Measurements from ENCODE around the gene A4GALT.
"Not testable (repeated sequence)": the region's sequence is repeated elsewhere in the genome, so short reads cannot be mapped to it uniquely, and the experiment has no call there.

Gene A4GALT

DNA sequence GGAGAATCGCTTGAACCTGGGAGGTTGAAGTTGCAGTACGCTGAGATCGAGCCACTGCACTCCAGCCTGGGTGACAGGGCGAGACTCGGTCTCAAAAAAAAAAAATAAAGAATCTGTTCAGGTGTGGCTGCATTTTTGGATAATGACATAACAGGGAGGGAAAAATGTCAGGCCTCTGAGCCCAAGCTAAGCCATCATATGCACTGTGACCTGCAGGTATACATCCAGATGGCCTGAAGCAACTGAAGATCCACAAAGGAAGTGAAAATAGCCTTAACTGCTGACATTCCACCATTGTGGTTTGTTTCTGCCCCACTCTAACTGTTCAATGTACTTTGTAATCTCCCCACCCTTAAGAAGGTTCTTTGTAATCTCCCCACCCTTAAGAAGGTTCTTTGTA, 19.6 kb upstream of the A4GALT start:
- DNase-seq: not testable (repeated sequence)

DNA sequence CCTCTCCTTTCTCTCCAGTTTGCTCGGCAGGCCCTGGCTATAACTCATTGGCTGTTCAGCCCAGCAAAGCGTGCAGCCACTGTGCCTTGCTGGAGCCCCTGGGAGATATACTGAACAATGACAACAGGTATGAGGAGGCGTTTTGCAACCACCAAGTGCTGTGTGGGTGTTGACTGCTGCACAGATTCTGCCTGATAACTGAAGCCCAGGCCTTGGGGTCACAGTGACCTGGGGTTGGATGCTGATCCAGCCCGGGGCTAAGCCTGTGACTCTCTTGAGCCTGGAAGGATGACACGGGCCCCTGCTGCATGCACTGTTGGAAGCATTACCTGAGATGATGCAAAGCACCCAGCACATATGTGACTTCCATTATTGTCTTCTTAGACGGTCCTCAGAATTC, 13.7 kb upstream of the A4GALT start:
- no peak for DNase-seq

DNA sequence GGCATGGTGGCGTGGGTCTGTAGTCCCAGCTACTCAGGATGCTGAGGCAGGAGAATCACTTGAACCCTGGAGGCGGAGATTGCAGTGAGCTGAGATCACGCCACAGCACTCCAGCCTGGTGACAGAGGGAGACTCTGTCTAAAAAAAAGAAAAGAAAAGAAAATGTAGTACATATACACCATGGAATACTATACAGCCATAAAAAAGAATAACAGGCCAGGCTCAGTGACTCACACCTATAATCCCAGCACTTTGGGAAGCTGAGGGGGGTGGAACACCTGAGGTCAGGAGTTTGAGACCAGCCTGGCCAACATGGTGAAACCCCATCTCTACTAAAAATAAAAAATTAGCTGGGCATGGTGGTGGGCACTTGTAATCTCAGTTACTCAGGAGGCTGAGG, 12.7 kb upstream of the A4GALT start:
- DNase-seq: not testable (repeated sequence)

DNA sequence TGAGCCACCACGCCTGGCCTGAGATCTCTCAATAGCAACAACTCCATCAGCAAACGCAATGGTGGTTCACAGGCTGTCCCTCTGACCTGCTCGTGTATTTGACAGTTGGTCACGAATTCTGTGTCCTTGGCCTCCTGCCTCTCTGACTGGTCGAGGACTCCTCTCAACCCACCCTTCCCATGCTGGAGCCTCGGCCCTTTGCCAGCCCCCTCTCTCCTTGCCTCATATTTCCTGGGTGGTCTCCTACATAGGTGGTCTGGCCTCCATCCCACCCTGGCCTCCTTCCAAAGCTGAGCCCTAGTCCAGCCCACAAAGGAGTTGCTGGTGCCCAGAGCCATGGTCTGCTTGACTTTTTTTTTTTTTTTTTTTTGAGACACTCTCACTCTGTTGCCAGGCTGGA, 11.4 kb upstream of the A4GALT start:
- DNase-seq: no peak

DNA sequence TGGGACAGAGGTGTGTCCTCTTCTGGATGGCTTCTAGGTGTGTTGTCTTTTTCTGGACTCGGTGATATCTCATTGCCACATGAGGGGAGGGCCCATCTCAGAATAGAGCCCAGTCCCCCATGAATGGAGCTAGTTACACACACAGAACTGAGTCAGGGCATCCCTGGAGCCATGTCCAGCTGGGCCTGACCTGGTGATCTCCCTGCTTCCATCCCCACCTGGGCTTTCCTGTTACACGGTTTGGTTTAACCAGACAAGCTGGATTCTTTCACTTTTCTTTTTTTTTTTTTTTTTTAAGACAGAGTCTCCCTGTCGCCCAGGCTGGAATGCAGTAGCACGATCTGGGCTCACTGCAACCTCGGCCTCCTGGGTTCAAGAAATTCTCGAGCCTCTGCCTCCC, 6.1 kb upstream of the A4GALT start:
- DNase-seq: no peak

DNA sequence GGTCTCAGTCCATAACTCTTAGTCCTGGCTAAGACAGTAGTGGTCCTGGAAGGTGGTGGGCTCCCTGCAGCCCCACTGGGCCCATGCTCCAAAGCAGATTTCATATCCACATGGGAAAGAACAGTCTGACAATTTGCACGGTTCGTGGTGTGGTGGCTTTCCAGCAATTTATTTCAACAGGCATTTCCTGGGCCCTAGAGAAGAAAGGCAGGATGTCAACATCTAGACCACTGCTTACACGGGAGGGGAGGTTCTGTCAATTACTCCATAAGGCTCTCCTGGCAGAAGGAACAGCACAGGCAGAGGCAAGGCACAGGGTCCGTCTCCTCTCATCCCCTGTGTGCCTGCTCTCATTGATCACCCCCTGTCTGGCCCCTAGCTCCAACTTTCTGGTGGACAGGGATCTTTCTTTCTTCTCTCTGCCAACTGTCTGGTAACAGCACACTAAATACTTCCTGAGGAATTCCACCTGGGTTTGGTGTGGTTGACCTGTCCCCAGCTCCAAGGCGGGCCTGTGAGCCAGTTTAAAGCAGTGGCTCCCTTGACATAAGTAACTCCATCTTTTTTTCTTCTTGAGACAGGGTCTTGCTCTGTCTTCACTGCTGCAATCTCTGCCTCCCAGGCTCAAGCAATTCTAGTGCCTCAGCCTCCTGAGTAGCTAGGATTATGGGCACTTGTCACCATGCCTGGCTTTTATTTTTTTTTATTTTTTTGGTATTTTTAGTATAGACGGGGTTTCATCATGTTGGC, 5.1 kb upstream of the A4GALT start:
- no peak for DNase-seq

DNA sequence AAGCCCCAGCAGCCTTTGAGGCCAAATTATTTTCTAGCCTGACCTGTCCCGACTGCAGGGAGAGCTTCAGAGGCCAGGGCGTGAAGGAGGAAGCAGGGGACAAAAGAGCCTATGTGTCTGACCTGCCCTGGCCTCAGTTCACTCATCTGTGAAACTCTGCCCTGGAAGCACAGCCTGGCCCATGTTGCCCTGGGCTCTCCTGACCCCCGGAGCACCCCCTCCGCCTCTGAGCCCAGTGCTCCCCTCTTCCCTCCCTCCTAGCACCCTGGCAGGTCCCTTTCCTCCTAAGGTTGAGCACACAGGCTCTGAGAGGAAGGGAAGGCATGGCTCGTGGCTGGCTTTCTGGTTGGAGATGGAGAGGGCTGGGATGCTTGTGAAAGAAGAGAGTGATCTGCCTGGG, 3.4 kb upstream of the A4GALT start:
- no peak for DNase-seq

DNA sequence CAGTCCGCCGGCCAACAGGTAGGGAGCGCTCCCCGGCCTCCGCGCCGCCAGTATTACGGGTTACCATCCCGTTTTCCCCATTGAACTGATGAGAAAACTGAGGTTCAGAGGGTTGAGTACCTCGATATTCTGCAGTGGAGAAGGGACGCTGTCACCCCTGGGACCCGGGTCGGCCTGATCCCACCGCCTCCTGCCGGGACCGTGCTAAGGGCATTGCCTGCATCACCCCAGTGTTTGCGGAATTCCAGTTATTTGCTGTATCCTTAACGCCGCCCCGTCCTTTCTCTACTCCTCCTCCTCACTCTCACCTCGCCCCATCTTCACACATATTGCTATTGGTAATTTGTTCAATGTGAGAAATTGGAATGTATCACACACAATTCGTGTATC, 370 bp upstream of the A4GALT start:
- no peak for DNase-seq

DNA sequence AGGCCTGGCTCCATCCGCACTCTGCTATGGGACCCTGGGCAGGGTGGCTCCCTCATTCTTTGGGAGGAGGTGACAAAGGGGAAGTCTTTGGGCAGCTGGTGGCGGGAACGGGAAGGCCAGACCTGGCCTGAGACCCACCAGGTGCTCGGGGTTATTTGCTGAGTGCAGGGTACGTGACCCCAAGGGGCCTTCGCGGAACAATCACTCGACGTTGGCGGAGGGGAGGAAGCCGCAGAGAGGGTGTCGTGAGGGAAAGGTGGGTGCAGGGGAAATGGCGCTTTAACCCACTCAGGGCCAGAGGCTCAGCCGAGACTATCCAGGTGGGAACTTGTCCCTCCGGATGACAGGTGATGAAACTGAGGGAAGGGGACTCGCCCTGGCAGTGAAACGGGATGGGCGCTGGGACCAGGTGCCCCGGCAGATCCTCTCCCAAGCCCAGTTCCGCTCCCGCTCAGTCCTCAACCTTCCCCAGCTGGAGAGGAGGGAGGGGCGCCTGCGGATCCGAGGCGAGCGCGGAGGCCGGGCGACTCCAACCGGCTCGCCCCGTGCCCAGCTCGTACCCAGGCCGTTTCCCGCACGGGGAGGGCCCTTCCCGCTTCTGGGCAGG, 911 bp downstream of the A4GALT start:
- no peak for DNase-seq

DNA sequence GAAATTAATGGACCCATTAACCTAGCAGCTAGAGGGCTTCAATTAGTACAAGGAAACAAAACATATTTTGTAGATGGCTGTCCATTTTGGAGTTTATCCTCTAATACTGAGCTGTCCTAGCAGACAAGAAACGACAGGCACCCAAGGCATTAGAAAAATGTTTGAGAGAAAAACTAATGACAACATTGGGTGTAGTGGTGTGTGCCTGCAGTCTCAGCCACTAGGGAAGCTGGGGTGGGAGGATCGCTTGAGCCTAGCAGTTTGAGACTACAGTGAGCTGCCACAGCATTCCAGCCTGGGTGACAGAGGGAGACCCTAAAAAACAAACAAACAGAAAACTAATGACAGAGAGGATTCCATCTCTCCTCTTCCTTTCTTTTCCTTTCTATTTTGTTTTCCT, 1.5 kb downstream of the A4GALT start:
- DNase-seq: no peak

DNA sequence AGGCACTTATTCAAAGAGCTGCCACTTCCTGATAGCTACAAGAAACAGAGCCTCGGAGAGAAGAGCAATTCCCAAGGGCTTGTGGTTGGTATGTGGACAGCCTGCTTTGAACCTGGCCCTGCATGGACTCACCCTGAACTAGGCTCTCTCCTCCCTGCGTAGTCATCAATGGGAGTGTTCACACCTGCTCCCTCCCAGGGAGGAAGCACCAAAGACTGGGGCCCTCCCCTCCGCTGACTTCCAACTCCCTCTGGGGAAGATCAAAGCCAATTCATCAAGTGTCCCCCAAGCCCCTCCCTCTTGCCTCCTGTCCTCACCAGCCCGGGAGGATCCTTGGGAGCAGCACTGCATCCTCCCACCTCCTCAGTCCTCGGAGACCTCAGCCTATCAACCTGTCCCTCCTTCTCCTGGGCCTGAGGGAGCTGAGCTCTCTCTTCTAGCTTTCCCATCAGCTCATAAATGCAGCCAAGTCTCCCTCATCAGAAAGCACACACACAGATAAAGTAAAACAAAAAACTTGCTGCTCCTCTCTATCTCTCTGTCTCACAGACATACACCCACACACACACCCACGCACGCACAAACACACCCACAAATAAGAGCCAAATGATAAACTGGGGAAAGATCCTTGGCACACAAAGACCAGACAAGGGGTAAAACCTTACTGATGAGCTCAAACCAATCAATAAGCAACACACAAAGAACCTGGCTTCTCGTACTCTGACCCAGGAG, 3.3 kb downstream of the A4GALT start:
- DNase-seq: no peak

DNA sequence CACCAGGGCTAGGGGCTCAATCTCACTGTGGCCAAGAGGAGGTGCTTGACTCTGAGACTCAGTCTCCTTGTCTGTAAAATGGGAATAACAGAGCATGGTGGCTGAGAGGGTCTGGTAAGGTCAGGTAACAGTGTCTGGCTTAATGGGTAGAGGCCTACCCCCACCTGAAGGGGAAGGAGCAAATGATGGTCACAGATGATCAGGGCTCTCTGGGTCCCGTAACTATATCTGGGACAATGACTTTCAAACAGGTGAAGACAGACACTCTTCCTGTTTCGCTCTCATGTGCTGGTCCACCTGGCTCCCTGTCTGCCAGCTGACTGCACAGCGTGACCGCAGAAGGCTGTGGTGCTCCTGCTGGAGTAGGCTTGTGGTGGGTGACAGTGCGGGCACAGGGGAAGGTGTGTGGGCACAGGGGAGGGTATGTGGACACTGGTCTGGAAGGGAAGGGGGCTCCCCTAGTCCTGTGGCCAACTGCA, 4.0 kb downstream of the A4GALT start:
- no peak for DNase-seq

DNA sequence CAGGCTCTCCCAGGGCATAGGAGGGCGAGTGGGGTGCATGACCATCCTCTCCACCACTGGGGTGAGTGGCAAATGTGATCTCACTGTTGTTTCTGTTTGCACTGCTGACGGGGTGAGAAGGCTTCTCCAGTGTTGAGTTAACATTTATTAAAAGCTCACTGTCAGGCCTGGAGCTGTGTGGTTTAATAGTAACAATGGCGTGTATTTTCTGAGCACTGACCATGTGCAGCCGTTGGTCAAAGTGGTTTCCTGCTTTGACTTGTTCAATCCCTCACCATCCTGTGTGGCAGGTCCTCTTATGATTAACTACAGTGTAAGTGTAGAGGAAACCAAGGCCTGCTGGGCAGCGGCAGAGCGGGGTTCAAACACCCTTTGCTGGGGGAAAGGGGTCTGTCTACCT, 4.4 kb downstream of the A4GALT start:
- DNase-seq: no peak

DNA sequence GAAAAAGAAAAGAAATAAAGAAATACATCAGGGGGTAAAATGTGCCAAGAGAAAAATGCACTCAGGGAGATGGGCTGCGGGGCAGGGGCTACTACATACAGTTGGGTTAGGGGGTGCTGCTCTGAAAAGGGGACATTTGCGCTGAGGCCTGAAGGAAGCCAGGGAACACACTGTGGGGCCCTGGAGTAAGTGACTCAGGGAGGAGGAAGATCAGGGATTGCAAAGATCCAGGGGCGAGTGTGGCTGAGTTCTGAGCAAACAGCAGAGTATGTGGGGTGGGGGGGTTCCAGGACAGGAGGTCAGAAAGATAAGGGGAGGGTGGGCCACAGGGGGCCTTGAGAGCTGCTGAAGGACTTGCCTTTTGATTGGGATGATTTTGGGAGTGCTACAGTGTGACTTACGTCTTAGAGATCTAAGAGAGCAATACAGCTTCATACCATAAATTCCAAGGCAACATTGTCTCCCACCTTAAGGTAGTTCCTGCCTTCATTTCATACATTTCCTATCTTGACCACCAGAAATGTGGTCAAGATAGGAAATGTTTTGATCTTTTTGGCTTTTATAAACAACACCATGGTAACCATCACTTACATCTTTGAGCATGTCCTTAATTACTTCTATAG, 5.8 kb downstream of the A4GALT start:
- DNase-seq: no peak

DNA sequence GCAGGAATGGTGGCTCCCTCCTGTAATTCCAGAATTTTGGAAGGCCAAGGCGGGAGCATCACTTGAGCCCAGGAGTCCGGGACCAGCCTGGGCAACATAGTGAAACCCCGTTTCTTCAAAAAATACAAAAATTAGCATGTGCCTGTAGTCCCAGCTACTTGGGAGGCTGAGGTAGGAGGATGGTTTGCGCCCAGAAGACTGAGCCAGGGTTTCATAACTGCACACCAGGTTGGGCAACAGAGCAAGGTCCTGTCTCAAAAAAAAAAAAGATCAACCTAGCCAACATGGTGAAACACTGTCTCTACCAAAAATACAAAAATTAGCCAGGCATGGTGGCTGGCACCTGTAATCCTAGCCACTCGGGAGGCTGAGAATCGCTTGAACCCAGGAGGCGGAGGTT, 6.4 kb downstream of the A4GALT start:
- DNase-seq: no peak

DNA sequence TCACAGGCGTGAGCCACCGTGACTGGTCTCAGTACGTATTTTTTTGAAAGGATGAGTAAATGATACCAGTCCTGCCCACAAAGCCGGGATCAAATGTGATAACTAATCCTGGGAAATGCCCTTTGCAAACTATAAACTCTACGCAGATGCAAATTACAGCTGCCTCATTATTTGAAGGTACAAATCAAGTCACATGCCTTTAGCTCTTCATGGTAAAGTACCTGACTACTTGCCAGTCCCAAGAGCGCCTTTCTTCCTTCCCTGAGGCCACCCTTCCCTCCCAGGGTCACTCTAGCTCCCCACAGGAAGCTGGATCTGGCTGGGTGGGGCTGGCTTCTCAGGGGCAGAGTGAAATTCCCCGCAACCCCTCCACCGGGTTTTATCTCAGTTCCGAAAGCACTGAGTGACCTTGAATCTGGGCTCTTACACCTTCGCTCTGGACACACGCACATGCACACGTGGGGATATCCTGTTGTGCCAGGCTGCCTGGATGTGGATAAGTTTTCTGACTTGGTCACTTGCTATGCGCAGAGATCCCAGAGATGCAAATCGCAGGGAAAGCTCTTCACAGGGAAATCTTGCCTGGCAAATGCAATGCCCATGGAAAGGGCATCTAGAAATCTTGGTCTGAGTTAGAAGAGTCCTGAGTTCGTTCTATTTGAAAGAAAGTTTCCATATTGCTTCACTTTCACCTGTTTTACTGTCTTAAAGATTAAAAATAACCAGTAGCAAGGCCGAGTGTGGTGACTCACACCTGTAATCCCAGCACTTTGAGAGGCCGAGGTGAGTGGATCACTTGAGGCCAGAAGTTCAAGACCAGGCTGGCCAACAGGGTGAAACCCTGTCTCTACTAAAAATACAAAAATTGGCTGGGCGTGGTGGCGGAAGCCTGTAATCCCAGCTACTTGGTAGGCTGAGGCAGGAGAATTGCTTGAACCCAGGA, 8.5 kb downstream of the A4GALT start:
- no peak for DNase-seq

DNA sequence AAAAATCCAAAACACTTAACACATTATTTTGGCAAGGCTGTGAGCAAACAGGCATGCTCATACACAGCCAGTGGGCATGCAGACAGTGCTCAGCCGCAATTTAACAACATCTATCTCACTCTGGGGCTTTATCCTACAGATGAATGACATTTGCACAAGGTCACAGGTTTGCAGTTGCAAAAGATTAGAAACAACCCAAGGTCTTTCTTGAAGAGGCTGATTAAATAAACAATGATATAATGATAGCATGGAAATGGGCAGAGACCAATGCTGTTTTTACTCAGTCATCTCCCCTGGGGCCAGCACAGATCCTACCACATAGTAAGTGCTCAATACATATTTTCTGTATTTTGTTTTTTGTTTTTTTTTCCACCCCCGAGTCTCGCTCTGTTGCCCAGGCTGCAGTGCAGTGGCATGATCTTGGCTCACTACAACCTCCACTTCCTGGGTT, 9.4 kb downstream of the A4GALT start:
- no peak for DNase-seq

DNA sequence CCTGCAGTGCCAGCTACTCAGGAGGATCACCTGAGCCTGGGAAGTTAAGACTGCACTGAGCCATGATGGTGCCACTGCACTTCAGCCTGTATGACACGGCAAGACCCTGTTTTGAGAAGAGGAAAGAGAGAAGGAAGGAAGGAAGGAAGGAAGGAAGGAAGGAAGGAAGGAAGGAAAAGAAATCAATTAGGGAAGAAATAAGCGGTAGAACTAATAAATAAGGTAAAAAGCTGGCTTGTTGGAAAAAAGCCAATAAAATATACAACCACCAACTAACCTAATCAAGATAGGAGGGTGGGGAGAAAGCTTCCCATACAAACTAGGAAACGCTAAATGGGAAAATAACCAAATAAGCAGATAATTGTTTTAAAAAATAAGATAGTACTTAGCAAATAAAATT, 12.3 kb downstream of the A4GALT start:
- no peak for DNase-seq

DNA sequence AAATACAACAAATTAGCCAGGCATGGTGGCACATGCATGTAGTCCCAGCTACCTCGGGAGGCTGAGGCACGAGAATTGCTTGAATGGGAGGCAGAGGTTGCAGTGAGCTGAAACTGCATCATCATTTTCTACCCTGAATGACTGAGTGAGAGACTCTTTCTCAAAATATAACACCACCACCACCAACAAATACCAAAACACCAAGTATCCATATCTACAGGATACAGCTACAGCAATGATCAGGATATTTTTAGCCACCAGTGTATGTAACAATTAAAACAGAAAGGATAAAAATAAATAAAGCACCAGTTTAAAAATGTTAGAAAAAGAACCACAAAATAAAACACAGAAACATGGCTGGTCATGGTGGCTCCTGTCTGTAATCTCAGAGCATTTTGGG, 13.2 kb downstream of the A4GALT start:
- DNase-seq: no peak

DNA sequence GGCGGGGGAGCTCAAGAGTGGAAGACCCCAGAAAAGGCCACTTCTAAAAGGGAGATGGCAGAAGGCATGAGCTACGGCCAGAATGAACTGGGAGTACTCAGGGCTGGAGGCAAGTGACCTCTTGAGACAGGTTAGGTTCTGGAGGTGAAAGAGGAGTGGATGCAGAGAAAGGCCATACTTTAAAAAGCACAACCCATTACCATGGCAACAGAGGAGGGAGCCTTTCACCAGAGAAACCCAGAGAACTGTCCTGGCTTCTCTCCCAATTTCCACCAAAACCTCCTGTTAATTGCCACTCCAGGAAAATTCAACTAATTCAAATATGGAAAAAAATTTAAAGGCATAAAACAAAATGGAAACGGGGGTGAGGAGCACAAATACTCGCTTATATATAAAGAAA, 15.8 kb downstream of the A4GALT start:
- no peak for DNase-seq

DNA sequence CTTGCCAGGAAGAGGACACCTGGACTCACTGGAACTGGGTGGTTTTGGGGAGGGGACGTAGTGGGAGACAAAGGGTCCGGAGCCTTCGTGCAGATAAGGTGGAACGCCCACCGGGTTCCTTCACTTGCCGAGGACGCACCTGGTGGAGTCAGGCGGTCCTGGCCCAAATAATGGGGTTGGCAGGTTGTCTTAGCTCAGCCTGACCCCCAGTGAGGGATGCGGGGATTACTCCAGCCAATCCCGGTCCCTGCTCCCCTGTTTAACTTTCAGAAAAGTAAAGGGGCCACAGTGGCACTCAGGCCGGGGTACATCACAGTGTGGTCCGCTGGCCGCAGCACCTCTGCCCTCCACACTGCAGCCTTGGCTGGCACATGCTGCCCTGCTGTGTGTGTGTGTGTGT, 18.0 kb downstream of the A4GALT start:
- DNase-seq: no peak

DNA sequence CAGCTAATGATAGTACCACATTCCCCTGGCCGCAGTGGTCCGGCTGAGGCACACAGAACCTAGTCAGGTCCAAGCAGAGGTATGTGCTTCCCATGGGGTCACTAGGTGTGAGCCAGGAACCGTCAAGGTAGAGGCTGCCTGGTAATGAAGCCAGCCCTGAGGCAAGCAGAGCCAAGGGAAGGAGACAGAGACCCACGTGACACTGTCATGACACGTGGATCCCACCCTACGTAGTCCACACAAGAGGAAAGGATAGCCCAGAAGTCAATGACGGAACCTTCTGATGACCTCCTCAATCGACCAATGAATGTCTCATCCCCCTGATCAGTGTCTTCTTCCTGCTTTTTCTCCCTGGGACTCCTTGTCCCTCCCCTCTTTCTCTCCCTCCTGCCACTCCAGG, 19.0 kb downstream of the A4GALT start:
- no peak for DNase-seq

All from T-helper 2 cell (primary cell).